Tibial nerve (tissue), 4 donors: ENCODE measurements around the gene NNMT.

ENCODE experiments used
- CTCF ChIP-seq, 5 experiments: fragments of 200-600 bp in 3 of 5; fragments of 450-650 bp in 2 of 5; sonication (generic) in 3 of 5; IDR thresholded peaks; one replicate each; pipeline ENCODE4 v1.5.1; 2016 to 2019; ENCODE audit warnings: antibody characterized with exemption in 5 of 5, mild to moderate bottlenecking in 3 of 5, moderate library complexity in 2 of 5
- EP300 ChIP-seq, 2 donors: sonication (generic); formaldehyde crosslinking; IDR thresholded peaks; one replicate each; pipeline ENCODE4 v1.6.1; 2017; ENCODE audit warnings: antibody characterized with exemption in 2 of 2, mild to moderate bottlenecking in 1 of 2
- POLR2A ChIP-seq, 2 donors: fragments of 450-650 bp; IDR thresholded peaks; one replicate each; pipeline ENCODE4 v1.6.1; 2017; ENCODE audit warnings: antibody characterized with exemption in 2 of 2, mild to moderate bottlenecking in 2 of 2, moderate library complexity in 2 of 2

GRCh38 chr11:114281388-114281956 lies 14.7 kb upstream of the NNMT start:
- TF ChIP-seq CTCF (IDR thresholded peaks at IDR 0.05) = no peak
- TF ChIP-seq POLR2A (IDR thresholded peaks at IDR 0.05) = no peak
- TF ChIP-seq EP300 (IDR thresholded peaks at IDR 0.05) = no peak
